Stomach (tissue), 4 donors: Measurements from ENCODE around the gene STRN3.

Experiments
- CTCF ChIP-seq, 7 experiments: fragments of 450-650 bp in 4 of 7; fragments of 200-600 bp in 3 of 7; sonication (generic) in 3 of 7; IDR thresholded peaks; one replicate each; pipeline ENCODE4 v1.5.1; 2016 to 2019; ENCODE audit warnings: antibody characterized with exemption in 7 of 7, control low read depth in 2 of 7, mild to moderate bottlenecking in 1 of 7
- EP300 ChIP-seq: sonication (generic); formaldehyde crosslinking; IDR thresholded peaks from one replicate; pipeline ENCODE4 v1.6.1; 2017; ENCODE audit warnings: antibody characterized with exemption
- POLR2A ChIP-seq, 4 donors: fragments of 450-650 bp; IDR thresholded peaks; one replicate each; pipeline ENCODE4 v1.6.1; 2016; ENCODE audit warnings: antibody characterized with exemption in 4 of 4, control low read depth in 2 of 4, mild to moderate bottlenecking in 1 of 4, moderate library complexity in 1 of 4
- POLR2AphosphoS5 ChIP-seq, 3 donors: sonication (generic); formaldehyde crosslinking; IDR thresholded peaks; one replicate each; pipeline ENCODE4 v1.6.1; 2016; ENCODE audit warnings: antibody characterized with exemption in 3 of 3

- TF ChIP-seq CTCF (IDR thresholded peaks at IDR 0.05) (no peak), POLR2A (IDR thresholded peaks at IDR 0.05) (no peak), EP300 (no peak), POLR2AphosphoS5 (IDR thresholded peaks at IDR 0.05) (no peak)
Observed at GRCh38 chr14:31069343-31069742, 43.2 kb upstream of the STRN3 start.
